GM18873 (cell line): ENCODE results near the gene DHRS1.

ENCODE experiments used
- ATAC-seq: cut with Tn5 transposase; IDR thresholded peaks from one replicate; pipeline ENCODE4 v1.9.1; 2021; ENCODE audit warnings: mild to moderate bottlenecking, moderate library complexity, moderate number of reproducible peaks; ENCODE audit not compliant: unreplicated experiment, low FRiP score

DHRS1 gene

DNA sequence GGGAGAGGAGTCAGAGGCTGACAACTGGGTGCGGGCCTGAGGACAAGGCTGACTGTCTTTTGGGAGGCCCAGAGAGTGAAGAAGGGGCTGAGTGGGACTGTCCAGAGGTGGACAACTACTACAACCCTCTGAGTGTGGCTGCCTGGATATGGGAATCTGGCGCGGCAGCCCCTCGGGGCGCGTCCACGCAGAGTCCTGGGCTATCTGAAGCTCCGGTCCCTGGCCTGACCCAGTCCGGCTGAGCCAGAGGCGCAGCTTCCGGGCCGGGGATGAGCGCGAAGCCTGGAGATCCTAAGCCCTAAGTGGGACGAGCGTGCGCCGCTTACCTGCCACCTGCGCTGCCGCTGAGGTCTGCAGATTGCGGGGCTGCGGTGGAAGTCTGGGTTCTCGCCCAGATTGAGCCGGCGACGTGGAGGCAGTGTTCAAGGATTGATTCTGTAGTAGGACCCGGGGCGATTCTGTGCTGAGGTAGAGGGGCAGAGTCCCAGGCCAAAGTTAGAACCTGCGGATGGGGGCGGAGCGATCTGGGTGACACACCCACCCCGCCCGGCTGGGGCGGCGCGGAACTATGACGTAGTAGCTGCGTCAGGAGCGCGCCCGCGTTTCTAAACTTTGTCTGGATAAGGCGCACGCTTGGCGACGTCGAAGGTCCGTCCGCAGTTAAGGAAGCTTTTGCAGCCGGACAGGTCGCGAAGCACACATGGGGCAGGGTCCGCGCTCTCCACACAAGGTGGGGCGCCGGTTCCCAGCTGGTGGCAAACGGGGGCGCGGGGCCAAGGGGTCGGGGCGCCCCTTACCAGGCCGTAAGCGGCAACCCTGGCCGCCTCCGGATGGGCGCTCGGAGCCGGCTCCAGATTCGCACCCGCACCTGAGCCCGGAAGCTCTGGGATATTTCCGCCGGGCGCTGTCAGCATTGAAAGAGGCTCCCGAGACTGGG, at the start of gene DHRS1, which contains the start of gene NOP9:
Gene DHRS1, minus strand, starts transcription at position 526 of the 937 bp plus-strand sequence. CDS start 674 bp downstream, outside the sequence.
Gene NOP9, plus strand, starts transcription at position 596 of the 937 bp plus-strand sequence. Its CDS starts 105 bp downstream, at position 701.
- peak; percentile 63 for ATAC-seq

DNA sequence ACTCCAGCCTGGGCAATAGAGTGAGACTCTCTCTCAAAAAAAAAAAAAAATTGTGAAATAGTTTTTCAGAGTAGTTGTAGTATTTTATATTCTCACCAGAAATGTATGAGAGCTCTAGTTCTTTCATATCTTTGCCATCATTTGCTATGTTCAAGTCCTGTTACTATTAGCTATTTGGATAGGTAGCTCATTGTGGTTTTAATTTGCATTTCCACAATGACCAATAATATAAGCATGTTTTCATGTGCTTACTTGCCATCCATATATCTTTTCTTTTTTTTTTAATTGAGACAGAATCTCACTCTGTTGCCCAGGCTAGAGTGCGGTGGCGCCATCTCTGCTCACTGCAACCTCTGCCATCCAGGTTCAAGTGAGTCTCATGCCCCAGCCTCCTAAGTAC, 48.6 kb upstream of the DHRS1 start:
- no peak for ATAC-seq

DNA sequence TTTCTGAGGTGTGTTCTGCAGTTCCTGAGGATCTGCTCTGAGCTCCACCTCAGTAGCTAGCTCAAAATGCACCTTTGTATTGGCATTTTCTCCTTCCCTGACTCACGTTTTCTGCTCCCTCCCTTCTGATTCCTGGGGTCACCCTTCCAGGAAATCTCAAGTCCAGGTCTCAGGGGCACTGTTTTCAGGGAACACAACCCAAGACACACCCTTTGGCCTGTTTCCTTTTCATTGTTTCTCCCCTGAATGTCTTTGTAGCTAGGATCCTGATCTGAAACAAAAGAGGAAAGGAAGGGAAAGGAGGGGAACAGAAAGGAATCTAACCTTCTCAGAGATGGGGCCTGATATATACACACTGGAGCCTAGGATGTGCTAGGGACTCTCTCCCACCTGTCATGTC, 47.6 kb upstream of the DHRS1 start:
- no peak for ATAC-seq

DNA sequence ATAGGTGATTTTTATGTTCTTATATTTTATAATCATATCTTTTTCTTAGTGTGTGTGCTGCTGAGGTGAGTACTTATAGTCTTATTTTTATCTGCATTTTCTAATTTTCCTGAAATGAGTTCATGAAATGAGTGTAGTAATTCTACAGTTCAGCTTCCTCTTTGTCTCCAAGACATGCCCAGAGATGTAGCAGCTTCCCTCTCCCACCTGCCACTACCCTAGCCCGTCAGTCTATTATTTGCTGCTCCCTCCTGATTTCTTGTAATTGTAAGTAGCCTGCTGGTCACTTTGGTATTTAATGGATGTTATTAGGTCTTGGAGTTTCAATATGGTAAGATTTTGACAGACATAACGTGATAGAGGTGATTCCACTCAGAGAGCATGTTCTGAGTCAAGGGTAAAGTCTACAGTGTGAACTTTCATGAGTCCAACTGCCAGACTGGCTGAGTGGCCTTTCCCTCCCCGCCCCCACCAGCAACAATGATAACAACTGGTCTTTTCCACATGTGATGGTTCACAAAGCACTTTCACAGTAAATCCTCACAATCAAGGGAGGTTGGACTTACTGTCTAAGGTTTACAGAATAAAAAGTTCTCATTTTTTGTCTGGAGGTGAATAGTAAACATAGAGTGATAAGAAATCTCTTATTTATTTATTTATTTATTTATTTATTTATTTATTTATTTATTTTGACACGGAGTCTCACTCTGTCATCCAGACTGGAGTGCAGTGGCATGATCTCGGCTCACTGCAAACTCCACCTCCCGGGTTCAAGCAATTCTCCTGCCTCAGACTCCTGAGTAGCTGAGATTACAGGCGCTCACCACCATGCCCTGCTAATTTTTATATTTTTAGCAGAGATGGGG, 44.4 kb upstream of the DHRS1 start:
- no peak for ATAC-seq

DNA sequence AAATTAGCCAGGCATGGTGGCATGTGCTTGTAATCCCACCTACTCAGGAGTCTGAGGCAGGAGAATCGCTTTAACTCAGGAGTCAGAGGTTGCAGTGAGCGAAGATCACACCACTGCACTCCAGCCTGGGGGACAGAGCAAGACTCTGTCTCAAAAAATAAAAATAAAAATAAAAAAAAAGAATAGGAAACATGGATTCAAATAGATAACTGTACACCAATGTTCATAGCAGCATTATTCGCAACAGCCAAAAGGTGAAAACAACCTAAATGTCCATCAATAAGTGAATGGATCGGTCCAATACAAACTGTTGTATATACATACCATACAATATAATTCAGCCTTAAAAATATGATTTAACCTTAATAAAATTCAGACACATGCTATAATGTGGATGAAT, 43.3 kb upstream of the DHRS1 start:
- no peak for ATAC-seq

DNA sequence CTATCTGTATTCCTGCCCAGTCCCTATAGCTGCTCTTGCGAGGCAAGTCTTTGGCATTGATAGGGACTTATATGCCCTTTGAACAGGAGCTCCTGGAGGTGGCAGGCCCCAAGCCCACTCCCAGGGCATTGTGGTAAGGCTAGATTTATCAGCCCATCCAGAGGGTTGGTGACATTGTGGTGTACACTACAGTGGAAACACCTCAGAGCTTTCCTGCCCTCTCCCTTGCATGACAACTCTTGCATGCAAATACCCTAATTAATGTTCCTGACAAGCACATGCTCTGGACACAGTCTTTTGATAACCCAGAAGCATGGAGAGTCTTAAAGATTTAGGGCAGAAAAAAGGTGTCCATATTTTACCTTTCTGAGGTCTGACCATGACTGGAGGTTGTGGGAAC, 41.0 kb upstream of the DHRS1 start:
- no peak for ATAC-seq

DNA sequence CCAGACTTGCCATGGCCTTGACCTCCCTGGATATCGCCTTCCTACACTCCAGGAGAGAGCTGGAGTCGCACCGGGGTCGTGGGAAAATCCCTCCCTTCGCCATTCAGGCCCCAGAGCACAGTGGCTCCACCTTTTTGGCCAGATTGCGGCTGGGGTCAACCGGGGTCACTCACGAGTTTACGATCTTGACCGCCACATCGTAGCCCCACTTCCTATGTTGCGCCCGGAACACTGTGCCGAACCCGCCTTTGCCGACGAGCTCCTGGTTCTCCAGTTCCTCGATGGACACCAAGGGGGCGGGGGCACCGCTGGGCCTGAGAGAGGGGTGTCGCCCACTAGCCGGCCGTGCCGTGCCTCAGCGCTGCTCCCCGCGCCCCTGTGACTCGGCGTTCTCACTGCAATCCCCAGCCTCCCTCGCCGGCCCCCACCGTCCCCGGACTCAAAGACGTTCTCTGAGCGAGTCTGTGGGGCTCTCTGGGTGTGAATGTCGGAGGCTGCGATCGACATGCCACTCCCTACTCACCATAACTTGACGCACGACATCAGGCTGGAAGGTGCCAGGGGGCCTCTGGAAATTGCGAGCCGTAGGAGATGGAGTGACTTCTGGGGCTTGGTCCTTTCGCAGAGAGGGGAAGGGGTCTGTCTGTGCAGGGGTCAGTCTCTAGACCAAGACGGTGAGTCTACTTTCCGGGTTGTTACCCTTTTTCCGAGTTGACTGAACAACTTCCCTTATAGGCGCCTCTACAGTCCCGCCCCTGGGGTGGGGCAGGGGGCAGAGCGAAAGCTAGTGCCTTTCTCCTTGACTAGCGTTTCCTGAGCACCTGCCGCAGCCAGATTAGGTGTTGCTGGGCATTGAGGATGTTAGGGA, 39.9 kb upstream of the DHRS1 start, which contains the start of gene RIPK3:
Gene RIPK3, minus strand, starts transcription at position 708 of the 868 bp plus-strand sequence. Its CDS starts 165 bp downstream, at position 543.
- peak; percentile 76 for ATAC-seq

DNA sequence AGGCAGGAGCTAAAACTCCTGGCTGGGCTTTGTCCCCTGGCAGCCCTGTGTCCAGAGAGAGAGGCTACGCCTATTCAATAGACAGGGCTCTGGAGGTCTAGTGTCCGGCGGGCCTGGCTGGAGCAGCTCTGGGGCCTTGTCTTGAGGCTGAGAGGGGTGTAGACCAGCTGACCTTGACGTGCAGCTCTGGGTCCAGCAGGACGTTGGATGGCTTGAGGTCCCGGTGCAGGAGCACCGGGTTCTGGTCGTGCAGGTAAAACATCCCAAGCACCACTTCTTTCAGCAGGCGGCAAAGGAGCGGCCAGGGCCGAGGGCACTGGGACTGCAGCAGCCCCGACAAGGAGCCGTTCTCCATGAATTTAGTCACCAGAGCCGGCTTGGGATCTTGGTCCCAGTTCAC, 39.3 kb upstream of the DHRS1 start:
- ATAC-seq, result no peak

DNA sequence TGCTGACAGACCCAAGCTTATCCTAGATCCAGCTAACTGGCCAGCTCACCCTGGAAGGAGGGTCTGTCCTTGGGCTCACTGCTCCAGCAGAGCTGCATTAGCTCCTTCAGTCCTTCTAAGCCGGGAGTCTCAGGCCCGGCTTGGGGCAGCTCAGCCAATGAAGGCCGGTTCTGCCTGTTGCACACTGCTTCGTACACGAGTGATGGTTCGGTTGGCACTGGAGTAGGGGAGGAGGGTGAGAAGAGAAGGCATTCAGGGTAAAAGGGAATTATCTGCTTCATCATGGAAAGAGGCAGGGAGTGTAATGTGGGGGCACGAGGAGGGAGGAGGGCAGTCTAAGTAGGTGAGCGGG, 38.2 kb upstream of the DHRS1 start:
- no peak for ATAC-seq

DNA sequence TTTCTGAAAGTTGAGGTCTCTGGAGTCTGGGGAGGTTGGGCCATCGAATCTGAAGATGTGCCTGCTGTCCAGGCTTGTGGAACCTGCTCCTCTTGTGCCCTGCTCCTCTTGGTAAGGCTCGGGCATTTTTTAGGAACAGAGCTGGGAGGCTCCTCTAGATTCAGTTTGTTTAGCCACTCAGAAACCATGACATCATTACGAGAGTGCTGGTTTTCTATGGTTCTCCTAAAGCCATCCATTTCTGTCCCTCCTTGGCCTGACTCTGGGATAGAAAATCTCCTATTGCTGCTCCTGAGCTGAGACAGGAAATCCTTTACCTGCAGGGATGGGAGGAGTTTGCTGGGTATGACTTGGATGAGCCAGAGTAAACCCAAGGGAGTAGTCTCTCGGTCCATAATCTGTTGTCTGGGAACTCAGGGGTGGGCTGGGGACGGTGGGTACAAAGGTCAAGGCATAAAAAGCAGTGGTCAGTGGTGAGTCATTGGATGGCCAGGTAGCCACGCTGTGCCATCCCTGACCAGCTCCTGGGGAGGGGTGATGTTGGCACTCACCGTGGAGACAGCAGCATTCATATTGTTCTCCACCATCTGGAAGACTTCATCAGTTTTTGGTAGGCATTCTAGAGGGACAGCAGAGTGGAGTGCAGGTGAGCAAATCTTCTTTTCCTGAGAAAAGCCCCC, 37.7 kb upstream of the DHRS1 start:
- no peak for ATAC-seq

DNA sequence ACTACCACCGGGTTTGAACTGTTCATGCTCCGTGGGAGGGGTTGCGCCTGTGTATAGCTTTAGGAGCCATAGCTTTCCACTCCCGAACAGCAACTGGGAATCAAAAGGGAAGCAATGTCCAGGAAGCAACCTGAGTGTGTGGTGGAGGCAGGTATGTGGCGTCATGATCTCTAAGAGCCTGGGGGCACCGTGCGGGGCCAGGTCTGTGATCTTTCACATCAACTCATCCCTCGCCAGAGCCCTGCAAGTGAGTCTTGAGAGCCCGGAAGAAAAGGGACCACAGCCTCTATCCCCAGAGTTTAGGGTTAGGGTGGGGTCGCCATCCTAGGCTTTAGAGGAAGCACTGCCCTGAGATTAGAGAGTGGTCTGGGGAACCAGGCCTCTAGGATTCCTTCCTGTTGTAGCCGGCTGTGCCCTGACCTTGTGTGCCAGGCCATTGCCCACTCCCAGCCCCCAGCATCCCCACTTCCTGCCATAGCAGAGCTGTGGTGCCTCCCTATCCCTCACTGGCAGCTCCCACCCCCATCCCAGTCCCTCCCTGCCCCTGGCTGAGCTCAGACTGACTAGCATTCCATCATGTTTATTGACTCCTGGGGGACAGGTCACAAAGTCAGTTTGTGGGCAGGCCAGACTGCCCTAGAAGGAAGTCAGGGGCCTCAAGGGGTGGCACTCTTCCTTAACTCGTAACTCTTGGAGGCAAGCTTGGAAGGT, 36.0 kb upstream of the DHRS1 start:
- ATAC-seq, result no peak

DNA sequence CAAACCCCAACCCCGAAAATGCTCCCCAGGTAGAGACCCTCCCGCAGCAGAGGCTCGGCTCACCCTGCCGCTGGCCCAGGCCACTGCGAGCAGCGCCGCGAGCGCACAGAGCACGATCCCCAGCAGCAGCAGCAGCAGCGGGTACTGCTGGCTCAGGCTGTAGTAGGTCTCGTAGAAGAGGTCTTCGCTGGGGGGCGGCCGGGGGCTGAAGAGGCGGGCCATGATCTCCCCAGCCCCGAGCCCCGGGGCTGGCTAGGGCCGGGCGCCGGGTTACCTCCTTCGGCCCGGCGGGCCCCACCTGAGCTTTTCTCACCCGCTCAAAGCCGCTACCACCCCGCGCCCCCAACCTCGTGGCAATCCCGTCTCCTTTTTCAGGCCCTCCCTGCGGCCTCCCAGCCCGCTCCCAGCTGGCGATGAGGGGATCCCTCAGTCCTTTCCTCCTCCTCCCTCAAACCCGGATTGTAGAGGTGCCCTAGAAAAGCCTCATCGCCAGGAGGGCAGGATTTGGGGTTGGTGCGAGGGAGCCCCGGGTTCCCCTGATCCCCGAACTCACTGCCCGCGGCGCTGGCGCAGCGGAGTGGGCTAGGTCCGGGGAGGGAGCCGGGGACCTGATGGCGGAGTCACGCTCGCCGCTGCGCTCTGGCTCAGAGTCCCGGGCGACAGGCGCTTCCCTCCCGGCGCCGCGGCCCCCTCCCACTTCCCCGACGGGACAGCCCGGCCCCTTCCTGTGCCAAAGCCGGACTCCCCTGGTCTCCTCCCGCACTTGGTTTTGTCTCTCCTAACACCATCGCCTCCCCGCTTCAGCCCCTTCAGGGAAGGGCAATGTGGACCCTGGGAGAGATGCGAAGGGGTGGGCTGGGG, 35.1 kb upstream of the DHRS1 start, which contains the start of gene ADCY4:
Gene ADCY4, minus strand, starts transcription at position 641 of the 861 bp plus-strand sequence. Its CDS starts 419 bp downstream, at position 222.
- no peak for ATAC-seq

DNA sequence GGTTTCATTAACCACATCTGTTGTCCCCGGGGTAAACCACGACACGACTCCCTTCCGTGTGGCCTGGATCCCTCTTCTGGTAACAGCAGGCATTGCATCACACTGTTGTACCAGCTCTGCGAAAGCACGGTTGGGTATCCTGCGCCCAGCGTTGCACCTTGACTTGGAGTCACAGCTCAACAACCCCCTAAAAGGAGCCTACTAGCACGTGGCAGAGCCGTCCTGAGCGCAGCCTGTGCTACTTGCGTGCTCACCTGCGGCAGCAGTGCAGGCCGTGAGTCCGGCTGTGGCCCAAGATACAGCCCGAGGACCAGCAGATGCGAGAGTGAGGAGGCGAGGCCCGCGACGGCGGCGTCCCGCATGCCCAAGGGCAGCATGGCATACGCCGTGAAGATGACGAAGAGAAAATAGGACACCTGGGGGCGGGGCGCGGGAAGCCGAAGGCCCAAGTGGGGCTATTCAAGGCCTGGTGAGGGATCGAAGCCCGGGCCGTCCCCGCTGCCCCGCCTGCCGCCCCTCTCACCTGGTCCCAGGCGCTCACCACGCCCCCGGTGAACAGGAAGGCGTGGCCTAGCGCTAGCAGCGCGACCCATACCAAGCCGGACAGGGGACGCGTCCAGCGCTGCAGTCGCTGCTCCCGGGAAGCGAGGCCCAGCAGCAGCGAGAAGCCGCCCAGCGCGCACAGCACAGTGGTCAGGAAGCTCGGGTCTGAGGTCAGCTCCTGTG, 32.9 kb upstream of the DHRS1 start:
- peak; percentile 76 for ATAC-seq

DNA sequence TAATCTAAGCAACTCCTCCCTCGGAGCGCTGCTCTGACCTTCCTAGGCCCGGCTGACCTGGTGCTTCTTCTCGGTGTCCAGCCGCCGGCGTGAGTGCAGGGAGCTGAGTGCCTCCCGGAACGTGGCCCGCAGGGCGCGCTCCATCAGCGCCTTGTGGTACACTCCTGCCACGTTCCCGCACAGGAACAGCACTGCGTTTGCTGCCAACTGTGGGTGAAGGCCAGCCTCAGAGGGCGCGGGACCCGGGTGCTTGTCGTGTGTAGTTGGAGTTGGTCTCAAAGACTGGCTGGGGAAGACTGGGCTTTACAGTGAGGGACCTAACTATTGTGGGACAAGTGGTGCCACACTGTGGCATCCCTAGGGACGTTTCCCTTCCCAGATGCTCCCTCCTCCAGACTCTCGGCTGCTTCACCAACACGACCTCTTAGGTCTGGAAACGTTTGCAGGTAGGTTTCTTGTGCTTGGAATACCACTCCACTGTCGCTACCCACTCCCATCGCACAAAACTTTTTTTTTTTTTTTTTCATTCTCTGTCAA, 32.2 kb upstream of the DHRS1 start:
- ATAC-seq, result no peak

DNA sequence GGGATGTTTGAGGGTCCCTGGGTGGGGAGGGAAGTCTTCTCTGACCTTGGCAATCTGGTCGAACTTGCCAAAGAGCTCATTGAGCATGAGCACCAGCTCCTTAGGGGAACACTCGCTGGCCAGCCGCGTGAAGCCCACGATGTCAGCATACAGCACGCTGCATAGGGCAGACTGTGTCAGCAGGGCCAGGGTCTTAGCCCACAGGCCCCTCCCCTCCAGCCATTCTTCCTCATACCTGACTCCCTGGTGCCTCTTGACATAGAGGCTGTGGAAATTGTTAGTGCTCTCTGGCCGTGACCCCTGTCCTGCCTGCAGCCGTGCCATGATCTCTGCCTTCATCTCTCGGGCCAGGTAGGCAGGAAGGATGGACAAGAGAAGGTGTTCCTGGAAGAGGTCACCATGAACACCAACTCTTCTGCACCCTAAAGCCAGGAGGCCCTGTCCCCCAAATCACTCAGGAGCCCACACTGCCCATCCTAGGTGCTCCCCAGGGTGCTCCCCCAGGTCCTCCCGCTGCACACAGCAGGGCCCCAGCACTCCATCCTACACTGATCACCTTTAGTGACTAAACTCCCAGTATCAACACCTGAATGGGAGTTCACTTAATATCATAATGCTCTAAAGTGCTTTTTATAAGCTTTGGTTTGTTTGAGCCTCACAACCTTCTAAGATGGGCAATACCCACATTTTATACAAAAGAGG, 31.5 kb upstream of the DHRS1 start:
- no peak for ATAC-seq

DNA sequence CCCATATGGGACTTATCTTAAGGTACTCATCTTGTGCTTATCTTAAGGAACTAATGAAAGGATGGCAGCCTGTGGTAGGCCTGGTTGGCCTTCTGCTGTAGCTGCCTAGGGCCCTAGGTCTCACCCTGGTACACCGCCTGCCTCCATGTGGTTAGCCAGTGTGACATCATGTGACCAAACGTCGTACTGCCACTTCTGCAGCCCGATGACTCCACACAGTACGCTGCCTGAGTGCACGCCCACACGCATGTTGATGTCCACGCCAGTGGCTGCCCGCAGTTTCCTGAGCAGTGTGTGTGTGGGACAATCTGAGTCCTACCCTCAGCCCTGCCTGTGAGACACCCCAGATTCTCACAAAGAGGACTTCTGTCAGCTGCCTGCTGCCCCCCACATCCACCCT, 30.2 kb upstream of the DHRS1 start:
- ATAC-seq, result no peak
